ENCODE data around the gene FOCAD. TPM values are rescaled to one million over a fixed set of nuclear protein-coding genes. Genes with fewer than 3 reads are reported as not detected.

Gene FOCAD
- total and polyA plus RNA-seq, 2 of the 8 experiments (the other 6 are each of a cell fraction or from before 2014, with no cell fraction given) = 22.0 to 38.4 TPM

DNA sequence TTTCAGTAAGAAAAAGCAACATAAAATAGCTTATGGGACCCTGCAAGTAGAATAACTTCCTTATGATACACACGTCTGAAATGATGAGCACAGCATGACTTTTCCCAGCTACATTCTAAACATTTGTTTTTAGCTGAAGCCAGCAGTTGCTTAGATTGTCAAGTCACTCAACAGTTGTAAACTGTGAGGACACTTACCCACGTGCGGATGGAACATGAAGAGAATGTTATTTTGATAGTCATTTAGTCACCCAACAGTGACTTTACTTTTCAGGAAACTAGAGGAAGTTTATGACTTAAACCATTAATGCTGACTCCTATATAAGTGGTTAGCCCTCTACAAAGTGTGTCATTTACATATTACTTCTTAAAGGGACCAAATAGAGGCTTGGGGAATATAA lies 344.4 kb downstream of the FOCAD start:
- no peak overlapping the region for H3K4ac ChIP-seq (replicated peaks; ENCODE audit: insufficient read length, low read depth, low read length)
- H3K23ac ChIP-seq (ENCODE audit: insufficient read length) = no peak overlapping the region
- H3K79me2 ChIP-seq (ENCODE audit: control insufficient read depth in 1 of 2, insufficient read depth in 2 of 2, low read length in 2 of 2) = no peaks in the 10 kb centered on the region
- H2AFZ ChIP-seq (ENCODE audit: low read length) = no peak overlapping the region
- H3K56ac ChIP-seq (replicated peaks; ENCODE audit: insufficient read length, low read depth, low read length) = no peak overlapping the region
- H3K4me2 ChIP-seq (ENCODE audit: insufficient read depth in 1 of 2, low read depth in 2 of 2, low read length in 2 of 2) = no peak overlapping the region
- 84% methylated on average over 3 of the region's 3 CpGs; no CpG with 5 or more reads in 1 of the 2 experiments for whole genome bisulfite sequencing, 2 experiments (ENCODE audit: extremely low coverage in 1 of 2, insufficient coverage in 1 of 2, insufficient read length in 1 of 2, insufficient replicate concordance in 2 of 2, low coverage in 1 of 2, low lambda C conversion rate in 2 of 2, missing lambda C conversion rate in 1 of 2)
- no peak for TF ChIP-seq SRF (IDR thresholded peaks at IDR 0.05; ENCODE audit: low read depth, low read length)
- TF ChIP-seq PHF8 (conservative IDR thresholded peaks at IDR 0.05; ENCODE audit: low read depth, low read length) = no peak
- no peak for TF ChIP-seq CHD2 (IDR thresholded peaks at IDR 0.05; ENCODE audit: low read length)
- no peak for TF ChIP-seq CREB1 (IDR thresholded peaks at IDR 0.05)
- no peak for TF ChIP-seq CHD1 (IDR thresholded peaks at IDR 0.05; ENCODE audit: low read depth, low read length)
- TF ChIP-seq, protein P1, sequence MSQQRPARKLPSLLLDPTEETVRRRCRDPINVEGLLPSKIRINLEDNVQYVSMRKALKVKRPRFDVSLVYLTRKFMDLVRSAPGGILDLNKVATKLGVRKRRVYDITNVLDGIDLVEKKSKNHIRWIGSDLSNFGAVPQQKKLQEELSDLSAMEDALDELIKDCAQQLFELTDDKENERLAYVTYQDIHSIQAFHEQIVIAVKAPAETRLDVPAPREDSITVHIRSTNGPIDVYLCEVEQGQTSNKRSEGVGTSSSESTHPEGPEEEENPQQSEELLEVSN (IDR thresholded peaks at IDR 0.05) = no peak
- TF ChIP-seq GTF2F1 (IDR thresholded peaks at IDR 0.05; ENCODE audit: borderline replicate concordance, low read depth, low read length) = no peak
- TF ChIP-seq SIX5 (IDR thresholded peaks at IDR 0.05; ENCODE audit: low read depth, low read length) = no peak
- TF ChIP-seq, protein P2, sequence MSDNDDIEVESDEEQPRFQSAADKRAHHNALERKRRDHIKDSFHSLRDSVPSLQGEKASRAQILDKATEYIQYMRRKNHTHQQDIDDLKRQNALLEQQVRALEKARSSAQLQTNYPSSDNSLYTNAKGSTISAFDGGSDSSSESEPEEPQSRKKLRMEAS (IDR thresholded peaks at IDR 0.05) = no peak
- ChIA-PET CTCF (ENCODE audit: partially characterized antibody) (no interaction called here), POLR2A (ENCODE audit: partially characterized antibody) (no interaction called here)
- H3K18ac ChIP-seq (ENCODE audit: extremely low read depth, low read length) = no peak overlapping the region
- H2BK5ac ChIP-seq (ENCODE audit: low read depth, low read length) = no peak overlapping the region
- H4K20me1 ChIP-seq (replicated peaks in 1 of 2; ENCODE audit: control insufficient read depth in 1 of 2, insufficient read depth in 2 of 2, low read length in 2 of 2) = no peaks in the 10 kb centered on the region
- no peak overlapping the region for H2BK15ac ChIP-seq (ENCODE audit: low read length)
- H3K9me3 ChIP-seq (ENCODE audit: insufficient read depth in 2 of 2, low read depth in 1 of 2, low read length in 1 of 2) = no peaks in the 10 kb centered on the region
- no peak overlapping the region for H4K8ac ChIP-seq (ENCODE audit: extremely low read depth, insufficient read depth, low read length)
- DNase-seq (ENCODE audit: low read depth in 1 of 2, low spot score in 2 of 2) (no peak), FAIRE-seq (no peak)
- no peak overlapping the region for H2BK12ac ChIP-seq (ENCODE audit: low read depth, low read length)
- H3K4me1 ChIP-seq (replicated peaks in 1 of 4; ENCODE audit: control insufficient read depth in 3 of 4, insufficient read depth in 4 of 4, low read length in 3 of 4) = peaks cover 0 to 7% (median 4%) of the 10 kb centered on the region in 4 experiments; a peak in 3 of 7 replicates
- H3K14ac ChIP-seq (ENCODE audit: insufficient read length) = no peak overlapping the region
- no peak overlapping the region for H3K4me3 ChIP-seq (ENCODE audit: extremely low read depth in 1 of 4, insufficient read depth in 2 of 4, low read depth in 3 of 4, low read length in 4 of 4)
- H2AK5ac ChIP-seq (ENCODE audit: low read depth, low read length) = no peak overlapping the region
- no peak overlapping the region for H3K27ac ChIP-seq (ENCODE audit: low read depth, low read length)
- H4K5ac ChIP-seq (ENCODE audit: insufficient read length, low read depth, low read length) = no peak overlapping the region
- H3K36me3 ChIP-seq (ENCODE audit: control insufficient read depth in 2 of 4, insufficient read depth in 4 of 4, low read length in 3 of 4) = no peaks in the 10 kb centered on the region
- H3K9ac ChIP-seq (replicated peaks in 1 of 4; ENCODE audit: extremely low read depth in 1 of 4, low read depth in 3 of 4, low read length in 3 of 4) = no peak overlapping the region
- no peak overlapping the region for H4K91ac ChIP-seq (replicated peaks; ENCODE audit: insufficient read length, low read length)
- H2BK20ac ChIP-seq (ENCODE audit: low read length) = no peak overlapping the region
- H2BK120ac ChIP-seq (replicated peaks; ENCODE audit: low read depth, low read length) = no peak overlapping the region
- peaks cover 3% of the 10 kb centered on the region; the same call in 1 of the 2 replicates for H3K23me2 ChIP-seq (ENCODE audit: low read depth, low read length)
- no peaks in the 10 kb centered on the region for H3K79me1 ChIP-seq (ENCODE audit: low read depth, low read length)
- peaks cover 0 to 8% (median 5%) of the 10 kb centered on the region in 4 experiments; a peak in 5 of 7 replicates for H3K27me3 ChIP-seq (replicated peaks in 1 of 4; ENCODE audit: control insufficient read depth in 3 of 4, extremely low read depth in 1 of 4, insufficient read depth in 3 of 4, low read length in 3 of 4)

All from H1 (cell line).